ENCODE results near the gene SLC25A31.

Gene SLC25A31

DNA sequence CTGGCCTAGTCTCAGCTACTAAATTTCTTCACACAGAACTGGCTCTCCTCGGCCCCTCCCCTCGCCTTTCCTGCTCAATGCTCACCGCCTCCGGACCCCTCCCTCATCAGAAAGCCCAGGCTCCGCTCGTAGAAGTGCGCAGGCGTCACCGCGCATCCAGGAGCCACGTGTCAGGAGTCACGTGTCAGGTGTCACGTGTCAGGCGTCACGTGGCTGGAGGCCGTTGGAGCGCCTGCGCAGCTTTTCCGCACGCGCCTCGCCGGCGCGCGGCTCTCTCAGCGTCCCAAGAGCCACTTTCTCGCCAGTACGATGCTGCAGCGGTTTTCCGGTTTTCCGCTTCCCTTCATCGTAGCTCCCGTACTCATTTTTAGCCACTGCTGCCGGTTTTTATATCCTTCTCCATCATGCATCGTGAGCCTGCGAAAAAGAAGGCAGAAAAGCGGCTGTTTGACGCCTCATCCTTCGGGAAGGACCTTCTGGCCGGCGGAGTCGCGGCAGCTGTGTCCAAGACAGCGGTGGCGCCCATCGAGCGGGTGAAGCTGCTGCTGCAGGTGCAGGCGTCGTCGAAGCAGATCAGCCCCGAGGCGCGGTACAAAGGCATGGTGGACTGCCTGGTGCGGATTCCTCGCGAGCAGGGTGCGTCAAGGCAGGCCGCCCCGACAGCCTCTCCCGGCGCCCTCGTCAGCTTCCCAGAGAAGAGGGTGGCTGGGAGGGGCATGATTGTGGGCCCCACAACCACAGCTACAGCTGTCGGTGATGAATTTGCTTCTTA is at the start of gene SLC25A31:
Gene SLC25A31 (plus strand): TSS at position 259 of the 772 bp plus-strand sequence. CDS start 146 bp downstream, at position 405.
- DNase-seq (ENCODE audit: low read depth in 2 of 2, low spot score in 1 of 2) = no peak

DNA sequence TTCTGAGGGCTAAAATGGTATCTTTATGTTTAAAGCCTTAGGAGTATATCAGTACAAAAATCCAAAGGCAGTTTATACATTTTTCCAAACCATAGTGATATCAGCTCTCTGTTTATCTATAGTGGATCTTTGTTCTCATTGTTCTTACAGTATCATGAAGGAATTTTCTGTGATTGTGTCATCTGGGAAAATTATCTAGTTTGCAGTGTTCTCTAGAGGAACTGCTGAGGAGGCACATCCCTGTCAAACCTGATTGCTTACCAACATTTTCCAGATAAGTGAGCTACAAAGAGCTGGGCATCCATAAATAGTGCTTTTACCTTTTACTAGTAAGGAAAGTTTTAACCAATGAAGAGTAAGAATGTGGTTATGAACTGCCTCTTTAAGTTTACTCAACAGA is 44.9 kb upstream of the SLC25A31 start:
- no peak for DNase-seq (ENCODE audit: low read depth in 2 of 2, low spot score in 1 of 2)

DNA sequence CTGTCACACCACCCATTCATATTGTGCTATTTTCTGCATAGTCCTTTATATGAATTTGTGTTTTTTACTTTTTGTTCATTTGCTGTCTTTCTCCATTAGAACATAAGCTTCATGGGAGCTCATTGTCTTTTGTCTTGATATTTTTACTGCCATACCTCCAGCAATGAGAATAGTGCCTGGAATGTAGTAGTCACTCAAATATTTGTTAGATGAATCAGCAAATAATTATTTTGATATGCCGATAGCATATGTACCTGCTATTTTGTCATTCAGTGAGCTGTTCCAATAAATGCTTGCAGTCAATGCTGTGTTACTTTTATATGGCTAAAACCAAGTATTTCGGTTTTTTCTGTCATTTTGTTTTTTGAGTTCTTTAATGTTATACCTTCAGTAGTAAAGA is 43.5 kb upstream of the SLC25A31 start:
- DNase-seq (ENCODE audit: low read depth in 2 of 2, low spot score in 1 of 2) = no peak

DNA sequence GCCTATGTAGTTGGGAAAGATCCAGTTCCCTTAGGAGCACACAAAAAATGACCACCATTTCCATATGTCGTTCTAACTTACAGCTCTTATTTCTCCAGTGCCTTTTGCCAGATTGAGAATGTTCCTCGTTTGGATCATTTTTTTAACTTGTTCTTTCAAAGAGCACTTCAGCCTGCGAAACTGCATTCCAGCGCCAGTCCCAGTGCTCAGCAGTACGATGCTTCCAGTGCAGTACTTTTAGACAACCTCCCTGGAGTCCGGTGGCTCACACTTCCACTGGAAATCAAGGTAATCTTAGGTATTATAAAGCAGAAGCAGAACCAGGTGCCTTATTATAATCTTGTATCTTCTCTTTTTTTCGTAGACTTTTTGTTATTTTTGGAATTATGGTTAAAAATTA is 42.6 kb upstream of the SLC25A31 start:
- no peak for DNase-seq (ENCODE audit: low read depth in 2 of 2, low spot score in 1 of 2)

DNA sequence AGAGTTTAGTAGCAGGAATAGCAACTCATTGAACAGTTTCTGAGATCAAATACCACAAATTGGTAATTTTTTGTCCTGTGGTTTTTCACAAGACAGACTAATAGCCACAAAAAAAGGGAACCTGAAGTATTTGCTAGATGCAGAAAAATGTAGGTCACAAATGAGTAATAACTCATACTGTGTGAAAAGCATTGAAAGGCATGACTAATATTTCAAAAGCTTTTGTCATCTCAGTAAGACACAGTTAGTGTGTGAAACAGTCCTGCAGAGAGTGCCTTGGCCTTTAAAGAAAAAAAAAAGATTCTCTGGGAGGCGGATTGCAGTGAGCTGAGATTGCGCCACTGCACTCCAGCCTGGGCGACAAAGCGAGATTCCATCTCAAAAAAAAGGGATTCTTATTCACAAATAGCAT is 31.4 kb upstream of the SLC25A31 start:
- DNase-seq (ENCODE audit: low read depth in 2 of 2, low spot score in 1 of 2) = no peak

DNA sequence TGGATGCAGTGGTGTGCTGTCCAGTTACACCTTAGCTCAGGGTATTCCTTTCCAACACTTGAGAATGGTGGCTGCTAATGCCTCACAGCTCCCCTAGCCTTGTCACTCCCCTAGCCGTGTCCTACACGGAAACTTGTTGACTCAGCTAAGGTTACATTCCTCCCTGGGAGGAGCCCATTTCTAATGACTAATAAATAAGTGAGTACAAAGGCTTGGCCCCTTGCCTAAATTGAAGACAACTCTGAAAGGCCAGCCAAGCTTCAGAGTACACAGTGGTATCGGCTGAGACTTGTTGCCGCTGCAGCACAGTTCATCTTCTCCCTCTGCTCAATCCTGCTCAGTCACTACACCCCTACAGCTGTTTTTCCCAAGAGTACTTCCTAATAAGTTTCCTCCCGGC is 21.2 kb upstream of the SLC25A31 start:
- no peak for DNase-seq (ENCODE audit: low read depth in 2 of 2, low spot score in 1 of 2)

DNA sequence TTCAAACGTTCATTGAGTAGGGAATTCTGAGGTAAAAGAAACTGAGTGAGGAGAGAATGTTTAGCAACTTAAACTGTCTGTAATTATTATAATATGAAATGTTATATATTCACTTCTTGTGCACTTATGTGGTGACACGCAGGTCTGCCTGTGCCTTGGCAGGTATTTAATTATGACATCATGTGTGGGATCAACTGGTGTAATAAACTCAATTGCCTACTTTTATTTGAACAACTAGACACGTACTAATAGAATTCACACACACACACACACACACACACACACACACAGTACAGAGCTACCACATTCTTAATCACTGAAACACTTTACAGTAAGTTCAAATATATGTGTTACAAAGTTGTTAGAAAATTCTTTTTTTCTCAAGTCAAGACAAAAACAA is 20.7 kb upstream of the SLC25A31 start:
- no peak for DNase-seq (ENCODE audit: low read depth in 2 of 2, low spot score in 1 of 2)

DNA sequence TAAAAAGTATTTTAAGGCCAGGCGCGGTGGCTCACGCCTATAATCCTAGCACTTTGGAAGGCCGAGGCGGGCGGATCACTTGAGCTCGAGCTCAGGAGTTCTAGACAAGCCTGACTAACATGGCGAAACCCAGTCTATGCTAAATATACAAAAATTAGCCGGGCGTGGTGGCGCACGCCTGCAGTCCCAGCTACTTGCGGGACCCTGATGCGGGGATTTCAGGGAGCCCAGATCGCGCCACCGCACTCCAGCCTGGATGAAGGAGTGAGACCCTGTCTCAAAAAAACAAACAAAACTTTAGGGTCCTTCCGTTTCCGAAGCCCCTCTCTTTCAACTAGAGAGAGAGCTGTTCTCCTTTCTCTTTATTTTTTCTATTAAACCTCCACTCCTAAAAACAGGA is 1.2 kb downstream of the SLC25A31 start:
- no peak for DNase-seq (ENCODE audit: low read depth in 2 of 2, low spot score in 1 of 2)

DNA sequence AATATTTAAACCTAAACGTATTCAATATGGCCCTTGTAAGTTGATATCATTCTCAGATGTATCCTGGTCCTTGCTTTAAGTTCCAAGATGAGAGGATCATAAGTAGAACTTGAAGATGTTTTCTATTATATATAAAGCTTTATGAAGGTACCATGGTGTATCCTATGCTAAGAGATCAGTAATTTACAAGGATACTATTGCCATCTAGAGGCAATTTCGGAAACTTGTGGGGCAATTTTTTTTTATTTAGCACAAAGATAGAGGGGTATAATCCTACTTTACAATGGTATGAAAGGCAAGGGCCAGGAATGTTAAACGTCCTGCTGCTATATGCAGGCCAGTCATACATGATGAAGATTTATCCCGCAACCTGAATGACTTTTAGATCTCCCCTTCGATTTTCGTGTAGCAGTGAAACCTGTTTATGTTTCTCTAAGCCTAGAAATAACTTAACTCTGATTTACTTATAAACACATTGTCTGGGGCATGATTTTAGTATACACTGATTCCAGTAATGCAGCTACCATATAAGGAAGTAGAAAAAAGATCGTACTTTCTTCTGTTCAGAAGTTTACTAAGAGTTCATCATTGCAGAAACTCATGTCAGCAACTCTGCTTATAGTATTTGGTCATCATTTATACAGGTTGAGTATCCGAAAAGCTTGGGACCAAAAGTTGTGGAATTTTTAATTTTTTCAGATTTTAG is 2.6 kb downstream of the SLC25A31 start:
- no peak for DNase-seq (ENCODE audit: low read depth in 2 of 2, low spot score in 1 of 2)

DNA sequence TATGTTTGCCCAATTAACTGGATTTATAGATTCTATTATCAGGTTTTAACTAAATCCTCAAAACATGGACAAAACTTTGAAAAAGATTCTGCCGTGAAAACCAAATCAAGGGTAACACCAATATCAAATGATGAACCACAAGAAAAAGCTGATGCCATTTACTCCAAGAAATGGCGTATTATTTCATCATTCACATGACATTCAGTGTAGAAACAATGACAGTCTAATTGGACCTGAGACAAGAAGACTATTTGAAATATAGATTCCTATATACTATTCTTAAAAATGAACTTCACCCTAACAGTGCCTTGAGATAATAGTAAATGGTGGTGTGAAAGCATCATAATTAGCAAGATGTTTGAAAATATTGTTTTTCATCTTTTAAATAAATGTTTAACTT is 4.8 kb downstream of the SLC25A31 start:
- DNase-seq (ENCODE audit: low read depth in 2 of 2, low spot score in 1 of 2) = no peak

DNA sequence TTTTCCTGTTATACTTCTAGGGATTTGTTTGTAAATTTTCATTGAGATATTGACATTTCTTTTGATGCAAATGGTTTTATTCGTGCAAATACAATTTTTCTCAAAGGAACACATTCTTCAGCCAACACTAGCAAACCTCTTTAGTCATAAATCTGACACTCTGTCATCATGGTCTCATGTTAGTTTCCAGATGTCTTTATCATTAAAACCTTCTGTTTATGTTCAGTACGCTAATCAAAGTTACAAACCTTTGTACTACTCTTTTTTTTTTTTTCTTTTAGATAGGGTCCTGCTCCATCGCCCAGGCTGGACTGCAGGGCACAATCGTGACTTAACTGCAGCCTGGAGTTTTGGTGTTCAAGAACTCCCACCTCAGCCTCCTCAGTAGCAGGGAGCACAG is 7.1 kb downstream of the SLC25A31 start:
- DNase-seq (ENCODE audit: low read depth in 2 of 2, low spot score in 1 of 2) = no peak

DNA sequence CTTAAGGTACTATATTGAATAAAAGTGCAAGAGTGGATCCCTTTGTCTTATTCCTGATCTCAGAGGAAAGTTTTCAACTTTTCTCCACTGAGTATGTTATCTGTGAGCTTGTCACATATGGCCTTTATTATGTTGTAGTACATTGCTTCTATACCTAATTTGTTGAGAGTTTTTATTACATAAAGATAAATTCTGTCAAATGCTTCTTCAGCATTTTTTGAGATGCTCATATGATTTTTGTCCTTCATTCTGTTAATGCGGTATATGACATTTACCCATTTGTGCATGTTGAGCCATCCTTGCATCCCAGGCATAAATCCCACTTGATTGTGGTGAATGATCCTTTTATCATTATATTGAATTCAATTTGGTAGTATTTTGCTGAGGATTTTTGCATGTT is 11.0 kb downstream of the SLC25A31 start:
- no peak for DNase-seq (ENCODE audit: low read depth in 2 of 2, low spot score in 1 of 2)

DNA sequence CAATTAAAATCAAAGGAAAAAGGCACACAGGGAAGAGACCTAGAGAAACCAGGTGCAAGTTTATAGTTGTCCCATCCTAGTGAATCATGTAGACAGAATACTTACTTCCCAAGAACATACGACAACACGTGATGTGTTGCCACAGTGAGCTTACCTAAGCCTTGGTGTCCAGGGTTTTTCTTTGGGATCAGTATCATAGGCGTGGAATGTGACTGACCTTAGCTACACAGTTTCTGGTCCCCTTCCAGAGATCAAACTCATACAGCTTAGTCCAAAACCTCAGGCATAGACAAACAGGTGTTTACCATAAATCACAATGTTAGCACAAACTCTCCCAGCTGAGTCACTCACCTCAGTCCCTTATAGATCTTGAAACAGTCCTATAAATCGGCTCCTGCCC is 17.7 kb downstream of the SLC25A31 start:
- no peak for DNase-seq (ENCODE audit: low read depth in 2 of 2, low spot score in 1 of 2)

DNA sequence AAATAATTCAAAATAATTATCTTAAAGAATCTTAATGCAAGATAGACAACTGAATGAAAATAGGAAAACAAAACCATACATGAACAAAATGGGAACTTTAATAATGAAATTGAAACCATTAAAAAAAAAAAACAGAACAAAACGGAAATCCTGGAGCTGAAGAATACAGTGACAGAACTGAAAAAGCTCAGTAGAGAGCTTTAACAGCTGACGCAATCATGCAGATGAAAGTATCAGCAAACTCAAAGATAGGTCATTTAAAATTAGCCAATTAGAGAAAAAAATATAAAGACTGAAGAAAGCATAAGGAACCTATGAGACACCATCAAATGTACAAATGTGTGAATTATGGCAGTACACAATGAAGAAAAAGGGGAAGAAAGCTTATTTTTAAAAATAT is 18.8 kb downstream of the SLC25A31 start:
- DNase-seq (ENCODE audit: low read depth in 2 of 2, low spot score in 1 of 2) = no peak

DNA sequence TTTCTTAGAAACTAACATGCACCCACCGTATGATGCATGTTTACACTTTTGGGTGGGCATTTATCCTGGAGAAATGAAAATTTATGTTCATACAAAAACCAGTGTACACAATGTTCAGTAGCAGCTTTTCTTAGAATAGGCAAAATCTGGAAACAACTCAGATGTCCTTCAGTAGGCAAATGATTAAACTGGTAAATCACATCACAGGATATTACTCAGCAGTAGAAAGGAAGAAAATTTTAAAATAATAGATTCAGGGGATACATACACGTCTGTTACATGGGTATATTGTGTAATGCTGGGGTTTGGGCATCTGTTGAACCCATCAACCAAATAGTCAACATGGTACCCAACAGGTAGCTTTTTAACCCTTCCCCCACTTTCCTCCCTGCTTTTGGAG is 26.7 kb downstream of the SLC25A31 start:
- no peak for DNase-seq (ENCODE audit: low read depth in 2 of 2, low spot score in 1 of 2)

DNA sequence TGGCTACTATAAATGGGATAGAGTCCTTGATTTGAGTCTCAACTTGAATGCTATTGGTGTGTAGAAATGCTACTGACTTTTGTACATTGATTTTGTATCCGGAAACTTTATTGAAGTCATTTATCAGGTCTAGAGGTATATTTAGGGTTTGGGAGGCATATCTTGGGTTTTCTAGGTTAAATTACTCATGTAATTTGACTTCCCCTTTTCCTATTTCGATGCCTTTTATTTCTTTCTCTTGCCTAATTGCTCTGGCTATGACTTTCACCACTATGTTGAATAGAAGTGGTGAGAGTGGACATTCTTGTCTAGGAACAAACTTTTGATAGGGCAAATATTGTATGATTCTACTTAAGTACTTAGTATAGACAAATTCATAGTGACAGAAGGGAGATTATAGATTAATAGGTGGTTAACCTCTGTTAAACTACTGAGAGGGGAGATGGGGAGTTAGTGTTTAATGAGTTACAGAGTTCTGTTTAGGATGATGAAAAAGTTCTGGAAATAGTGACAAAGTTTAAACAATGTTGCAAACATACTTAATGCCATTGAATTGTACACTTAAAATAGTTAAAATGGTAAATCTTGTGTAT is 29.1 kb downstream of the SLC25A31 start:
- no peak for DNase-seq (ENCODE audit: low read depth in 2 of 2, low spot score in 1 of 2)

DNA sequence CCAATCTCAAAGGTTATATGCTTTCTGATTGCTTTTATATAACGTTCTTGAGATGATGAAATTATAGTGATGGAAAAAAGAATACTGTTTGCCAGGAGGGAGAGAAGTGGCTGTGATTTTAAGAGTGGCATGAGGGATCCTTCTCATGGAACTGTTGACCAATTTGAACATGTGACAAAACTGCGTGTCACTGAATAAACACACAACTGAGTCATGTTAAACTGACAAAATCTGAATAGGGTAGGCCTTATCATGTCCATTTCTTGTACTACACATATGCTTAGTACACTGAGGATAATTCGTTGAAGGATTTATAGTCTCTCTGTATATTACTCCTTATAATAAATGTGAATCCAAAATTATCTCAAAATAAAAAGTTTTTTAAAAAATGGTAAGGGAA is 29.7 kb downstream of the SLC25A31 start:
- DNase-seq (ENCODE audit: low read depth in 2 of 2, low spot score in 1 of 2) = no peak

DNA sequence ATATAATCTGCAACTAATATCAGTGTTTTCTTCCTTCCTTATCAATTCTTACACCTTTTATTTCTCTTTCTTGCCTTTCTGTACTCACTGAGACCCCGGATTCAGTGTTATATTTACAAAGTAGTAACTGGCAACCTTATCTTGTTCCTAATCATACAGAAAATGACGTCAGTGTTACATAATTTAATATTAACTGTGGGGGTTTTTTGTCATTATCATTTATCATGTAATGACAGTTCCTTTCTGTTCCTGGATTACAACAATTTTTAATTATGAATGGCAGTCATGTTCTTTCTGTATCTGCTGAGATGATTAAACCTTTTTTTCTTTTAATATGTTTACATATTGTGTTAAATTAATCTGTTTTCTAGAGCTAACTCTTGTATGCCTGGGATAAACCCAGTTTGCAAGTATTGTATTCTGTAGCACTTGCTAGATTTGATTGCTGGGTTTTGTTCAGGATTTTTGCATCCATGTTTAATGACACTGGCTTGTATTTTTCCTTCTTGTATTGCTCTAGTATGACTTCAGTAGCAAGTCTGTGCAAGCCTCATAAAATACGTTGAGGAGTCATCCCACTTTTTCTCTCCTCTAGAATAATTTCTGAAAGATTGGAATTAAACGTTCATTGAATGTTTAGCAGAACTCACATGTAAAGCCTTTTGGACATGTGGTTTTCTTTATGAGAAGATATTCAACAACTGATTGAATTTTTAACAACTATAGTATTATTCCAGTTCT is 41.5 kb downstream of the SLC25A31 start:
- DNase-seq (ENCODE audit: low read depth in 2 of 2, low spot score in 1 of 2) = no peak

DNA sequence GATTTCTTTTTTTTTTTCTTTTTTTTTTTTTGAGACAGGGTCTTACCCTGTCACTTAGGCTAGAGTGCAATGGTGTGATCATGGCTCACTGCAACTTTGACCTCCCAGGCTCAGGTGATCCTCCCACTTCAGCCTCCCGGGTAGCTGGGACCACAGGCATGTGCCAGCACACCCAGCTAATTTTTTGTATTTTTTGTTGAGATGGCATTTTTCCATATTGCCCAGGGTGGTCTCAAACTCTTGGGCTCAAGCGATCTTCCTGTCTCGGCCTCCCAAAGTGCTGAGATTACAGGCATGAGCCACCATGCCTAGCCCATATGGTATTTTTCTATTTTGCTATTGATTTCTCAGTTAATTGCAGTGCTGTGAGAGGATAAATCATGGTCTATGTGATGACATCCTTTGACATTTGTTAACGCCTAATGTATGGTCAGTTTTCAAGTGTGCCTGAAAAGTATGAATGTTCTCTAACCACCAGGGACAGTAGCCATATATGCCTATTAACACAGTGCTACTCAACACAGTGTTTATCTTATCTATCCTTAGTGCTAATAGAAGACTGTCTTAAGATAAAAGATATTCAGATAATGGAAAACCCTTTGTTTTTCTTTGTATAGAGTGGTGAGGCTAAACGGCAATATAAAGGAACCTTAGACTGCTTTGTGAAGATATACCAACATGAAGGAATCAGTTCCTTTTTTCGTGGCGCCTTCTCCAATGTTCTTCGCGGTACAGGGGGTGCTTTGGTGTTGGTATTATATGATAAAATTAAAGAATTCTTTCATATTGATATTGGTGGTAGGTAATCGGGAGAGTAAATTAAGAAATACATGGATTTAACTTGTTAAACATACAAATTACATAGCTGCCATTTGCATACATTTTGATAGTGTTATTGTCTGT is 42.8 kb downstream of the SLC25A31 start:
- no peak for DNase-seq (ENCODE audit: low read depth in 2 of 2, low spot score in 1 of 2)

DNA sequence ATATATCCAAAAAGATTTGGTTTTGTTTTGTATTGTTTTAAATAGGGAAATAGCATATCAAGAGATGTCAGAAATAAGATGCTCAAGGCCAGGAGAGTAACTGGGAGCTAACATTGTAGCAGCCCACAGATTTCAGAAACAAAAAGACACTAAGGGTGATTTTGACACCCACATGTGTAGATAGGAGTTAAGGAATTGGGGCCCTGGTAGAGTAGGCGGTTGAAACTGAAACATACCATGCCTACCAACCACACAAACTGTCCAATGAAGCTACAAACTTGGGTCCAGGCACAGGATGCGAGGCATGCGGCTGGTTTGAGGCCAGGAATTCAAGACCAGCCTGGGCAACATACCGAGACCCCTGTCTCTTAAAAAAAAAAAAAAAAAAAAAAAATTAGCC is 45.6 kb downstream of the SLC25A31 start:
- no peak for DNase-seq (ENCODE audit: low read depth in 2 of 2, low spot score in 1 of 2)

DNA sequence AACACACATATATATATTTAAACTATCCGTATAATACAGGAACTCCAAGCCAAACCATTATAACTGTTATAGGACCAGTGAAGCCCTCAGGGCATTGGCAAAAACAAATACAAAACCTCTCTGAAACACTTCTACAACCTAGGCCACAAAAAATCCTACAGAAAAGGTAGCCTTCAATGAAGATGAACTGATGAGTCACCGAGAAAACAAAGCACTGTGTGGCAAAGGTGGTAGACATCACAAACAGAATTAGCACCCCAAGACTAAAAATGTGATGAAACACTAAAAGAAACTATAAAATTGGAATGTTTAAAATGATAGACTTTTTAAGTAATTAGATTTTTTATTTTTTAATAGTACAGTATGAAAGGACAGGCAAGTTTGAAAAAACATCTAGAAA is 46.4 kb downstream of the SLC25A31 start:
- no peak for DNase-seq (ENCODE audit: low read depth in 2 of 2, low spot score in 1 of 2)

All from stimulated activated CD8-positive, alpha-beta memory T cell treated with anti-CD3 and anti-CD28 coated beads, Interleukin-4, amount 100 ng/mL, for 4 hours (primary cell).